Endometrium (tissue), 2 donors: ENCODE results near the gene DMXL2.

Experiments used
- FAIRE-seq: peaks from 2 replicates; lab custom pipeline; 2012; peaks lifted over from hg19 to GRCh38; lab: Jason Lieb, UNC
- donor health status: control.
- donor health status: control.

DMXL2 gene

GRCh38 chr15:51405693-51406523, 216.7 kb downstream of the DMXL2 start:
- FAIRE-seq, result no peak

GRCh38 chr15:51403946-51404695, 218.4 kb downstream of the DMXL2 start:
- no peak for FAIRE-seq

DNA sequence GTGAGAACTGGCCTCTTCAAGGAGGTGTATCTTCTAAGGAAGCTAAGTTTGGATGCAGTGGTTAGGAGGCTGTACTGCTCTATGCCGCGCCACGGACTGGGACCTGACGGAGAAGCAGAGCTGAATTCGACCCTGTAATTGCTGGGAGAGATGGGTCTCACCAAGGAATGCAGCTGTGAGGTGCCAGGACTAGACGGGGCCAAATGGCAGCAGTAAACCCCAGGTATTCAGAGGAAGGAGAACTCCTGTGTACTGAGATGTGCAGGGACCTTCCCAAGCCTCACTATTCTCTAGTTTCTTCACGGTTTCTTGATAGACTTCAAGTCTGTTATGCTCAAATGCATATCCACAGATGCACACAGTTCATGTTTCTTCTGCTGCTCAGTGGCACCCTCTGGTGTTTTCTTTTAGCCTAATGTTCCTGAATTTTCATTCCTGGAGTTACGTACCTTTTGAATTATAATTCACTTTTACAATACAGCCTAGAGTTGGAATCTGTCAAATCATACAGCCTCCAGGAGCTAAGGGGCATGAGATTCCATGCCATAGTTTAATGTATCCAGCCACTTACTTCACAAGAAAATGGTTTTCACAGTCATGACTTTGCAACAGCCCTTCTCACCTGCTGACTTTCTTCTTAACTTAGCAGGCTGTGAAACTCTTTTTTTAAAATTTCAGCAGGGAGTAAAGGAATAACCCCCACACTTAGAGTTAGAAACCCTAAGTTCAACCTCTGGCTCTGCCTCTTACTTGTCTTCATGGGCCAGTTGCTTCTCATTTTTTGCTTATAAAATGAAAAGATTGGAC, 219.3 kb downstream of the DMXL2 start:
- FAIRE-seq, result no peak

GRCh38 chr15:51401872-51402517, 220.6 kb downstream of the DMXL2 start:
- FAIRE-seq, result no peak

DNA sequence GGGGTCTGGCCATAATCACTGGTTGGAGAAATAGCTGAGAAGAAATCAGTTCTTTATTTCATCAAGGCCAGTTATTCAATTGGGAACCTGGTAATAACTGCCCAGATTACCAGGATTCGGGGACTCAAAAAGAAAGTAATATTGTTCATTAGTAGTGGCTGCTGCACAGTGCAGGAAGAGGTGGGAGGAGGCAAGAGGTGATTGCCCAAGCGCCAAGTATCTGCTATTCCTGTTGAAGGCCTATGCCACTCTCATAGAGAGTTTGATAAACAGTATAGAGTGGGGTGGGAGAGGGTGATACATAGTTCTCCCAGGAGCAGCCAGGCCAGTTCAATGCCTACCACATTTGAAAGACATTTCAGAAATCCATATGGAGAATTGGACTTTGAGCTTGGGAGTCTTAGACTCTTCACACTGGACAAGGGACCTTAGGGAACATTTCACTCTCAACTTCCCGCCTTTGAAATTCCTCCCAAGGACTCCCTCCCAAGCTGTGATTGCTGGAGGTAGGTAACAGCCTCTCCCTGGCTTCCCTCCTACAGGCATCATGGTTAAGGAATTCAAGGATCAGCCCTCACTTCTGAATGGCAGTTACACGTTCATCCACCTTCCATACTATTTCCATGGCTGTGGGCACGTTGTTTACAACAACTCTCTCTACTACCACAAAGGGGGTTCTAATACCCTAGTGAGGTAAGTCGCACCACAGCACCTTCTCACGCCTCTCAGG, 221.4 kb downstream of the DMXL2 start:
- no peak for FAIRE-seq

- FAIRE-seq, result no peak
Measured at GRCh38 chr15:51398626-51399025, 223.9 kb downstream of the DMXL2 start.
